CD14-positive monocyte (primary cell): Measurements from ENCODE around the gene MYO1D. TPM values are rescaled to one million over a fixed set of nuclear protein-coding genes. Genes with fewer than 3 reads are reported as not detected.

Source experiments
- DNase-seq, 3 donors: peaks; one replicate each; pipeline ENCODE4 v3.0.0-alpha.2; 2011 to 2022
- H2AFZ ChIP-seq: 2 replicates; pipeline ENCODE4 v1.6.0; 2012; ENCODE audit warnings: mild to moderate bottlenecking, low read depth, low read length, inconsistent platforms; ENCODE audit not compliant: insufficient read depth, poor library complexity, severe bottlenecking
- H3K27ac ChIP-seq, 2 donors: 1 replicate in 1 of 2; 2 replicates in 1 of 2; pipeline ENCODE4 v1.5.1; 2012 to 2013; ENCODE audit warnings: low read length in 2 of 2, control low read depth in 1 of 2, inconsistent platforms in 1 of 2, low read depth in 1 of 2, mild to moderate bottlenecking in 1 of 2
- H3K27me3 ChIP-seq, 2 donors: one replicate each; pipeline versions ENCODE4 v1.6.0 to v1.6.1; 2011 to 2013; ENCODE audit warnings: low read length in 2 of 2; ENCODE audit not compliant: control insufficient read depth in 2 of 2, insufficient read depth in 2 of 2
- H3K36me3 ChIP-seq, 2 donors: replicated peaks in 1 of 2; 1 replicate in 1 of 2; 2 replicates in 1 of 2; pipeline versions ENCODE4 v1.5.1 to v1.6.1; 2012 to 2013; ENCODE audit warnings: low read length in 2 of 2, control low read depth in 1 of 2, inconsistent platforms in 1 of 2, mild to moderate bottlenecking in 1 of 2; ENCODE audit not compliant: insufficient read depth in 2 of 2, control insufficient read depth in 1 of 2
- H3K4me1 ChIP-seq, 2 donors: 1 replicate in 1 of 2; 2 replicates in 1 of 2; pipeline versions ENCODE4 v1.5.1 to v1.6.1; 2012 to 2013; ENCODE audit warnings: low read length in 2 of 2, control low read depth in 1 of 2, inconsistent platforms in 1 of 2, mild to moderate bottlenecking in 1 of 2, moderate library complexity in 1 of 2; ENCODE audit not compliant: insufficient read depth in 2 of 2, control insufficient read depth in 1 of 2
- H3K4me2 ChIP-seq: replicated peaks from 2 replicates; pipeline ENCODE3; 2012; ENCODE audit warnings: low read length, moderate library complexity, mild to moderate bottlenecking; ENCODE audit not compliant: poor library complexity, severe bottlenecking; ENCODE audit errors: extremely low read depth
- H3K4me3 ChIP-seq, 3 experiments: fragments of 200-600 bp in 1 of 3; sonication (generic) in 1 of 3; replicated peaks in 1 of 3; 1 replicate in 2 of 3; 2 replicates in 1 of 3; pipeline ENCODE4 v1.5.1; 2011 to 2013; ENCODE audit warnings: low read length in 3 of 3, mild to moderate bottlenecking in 3 of 3, control low read depth in 2 of 3, low read depth in 2 of 3, inconsistent platforms in 1 of 3, moderate library complexity in 1 of 3
- H3K79me2 ChIP-seq: 2 replicates; pipeline ENCODE4 v1.6.0; 2012; ENCODE audit warnings: mild to moderate bottlenecking, control low read depth, inconsistent platforms, low read length, moderate library complexity; ENCODE audit not compliant: insufficient read depth
- H3K9ac ChIP-seq: 2 replicates; pipeline ENCODE4 v1.6.0; 2017; ENCODE audit warnings: low read length, mild to moderate bottlenecking; ENCODE audit not compliant: insufficient read depth, poor library complexity, severe bottlenecking
- H3K9me3 ChIP-seq, 2 donors: replicated peaks in 1 of 2; 1 replicate in 1 of 2; 2 replicates in 1 of 2; pipeline versions ENCODE4 v1.5.1 to v1.6.1; 2012 to 2013; ENCODE audit warnings: low read length in 2 of 2, control low read depth in 1 of 2; ENCODE audit not compliant: control insufficient read depth in 1 of 2, insufficient read depth in 1 of 2
- H4K20me1 ChIP-seq: 2 replicates; pipeline ENCODE4 v1.6.0; 2012; ENCODE audit warnings: mild to moderate bottlenecking, low read length, control low read depth, moderate library complexity; ENCODE audit not compliant: insufficient read depth
- H3K27ac Mint-ChIP-seq, 7 donors: one replicate each; pipeline ENCODE4 v1.8.0; 2020; ENCODE audit warnings: mild to moderate bottlenecking in 7 of 7, mixed read lengths in 7 of 7, moderate library complexity in 6 of 7, inconsistent platforms in 2 of 7
- H3K27me3 Mint-ChIP-seq, 3 donors: one replicate each; pipeline ENCODE4 v1.8.0; 2021 to 2022; ENCODE audit warnings: low read depth in 3 of 3, mild to moderate bottlenecking in 3 of 3, mixed read lengths in 3 of 3, moderate library complexity in 3 of 3, inconsistent platforms in 1 of 3
- H3K36me3 Mint-ChIP-seq, 2 donors: one replicate each; pipeline ENCODE4 v1.8.0; 2020; ENCODE audit warnings: mixed read lengths in 2 of 2, inconsistent platforms in 1 of 2, mild to moderate bottlenecking in 1 of 2
- H3K4me1 Mint-ChIP-seq: one replicate; pipeline ENCODE4 v1.8.0; 2020; ENCODE audit warnings: mild to moderate bottlenecking, mixed read lengths
- H3K4me3 Mint-ChIP-seq, 2 donors: one replicate each; pipeline ENCODE4 v1.8.0; 2020; ENCODE audit warnings: mild to moderate bottlenecking in 2 of 2, mixed read lengths in 2 of 2, moderate library complexity in 1 of 2
- H3K9me3 Mint-ChIP-seq, 7 donors: one replicate each; pipeline ENCODE4 v1.8.0; 2020 to 2022; ENCODE audit warnings: mixed read lengths in 7 of 7, mild to moderate bottlenecking in 6 of 7, moderate library complexity in 6 of 7, inconsistent platforms in 2 of 7
- CTCF ChIP-seq: fragments of 200-600 bp; IDR thresholded peaks from one replicate; pipeline ENCODE4 v1.8.0; 2022; ENCODE audit warnings: antibody characterized with exemption, mild to moderate bottlenecking
- WGBS: methylation state at CpG from one replicate; pipeline ENCODE4 v1.1.5; 2013; ENCODE audit warnings: missing lambda C conversion rate; ENCODE audit not compliant: insufficient coverage; 5-methylcytosine and 5-hydroxymethylcytosine counted together
- intact Hi-C, 2 donors: fragments of 100-400 bp; cut with micrococcal nuclease; formaldehyde crosslinking; loops; one replicate each; pipeline versions ENCODE4 v1.15.0 to v1.15.1; 2023
- polyA plus RNA-seq, 3 donors: library from polyadenylated mRNA; depleted of rRNA in 1 of 3; unstranded in 2 of 3; stranded (reverse) in 1 of 3; fragments of 300-500 nt in 2 of 3; fragments of >200 nt in 1 of 3; fragmentation: Illumina TruSeq in 2 of 3; gene quantifications; 1 replicate in 2 of 3; 2 replicates in 1 of 3; pipeline ENCODE4 v1.2.3, GENCODE V29; 2012 to 2021

Gene MYO1D
- polyA plus RNA-seq, 3 donors = 0.22 to 0.39 (median 0.26) TPM

- peaks cover 6 to 17% of the 10 kb centered on the region in 2 donors for H3K36me3 Mint-ChIP-seq
- Histone ChIP-seq H3K27me3 (peaks cover 30 to 41% of the 10 kb centered on the region in 2 donors), H3K27ac (no peak overlapping the region), H3K4me1 (peaks cover 15 to 19% of the 10 kb centered on the region in 2 donors), H3K36me3 (no peaks in the 10 kb centered on the region), H4K20me1 (no peaks in the 10 kb centered on the region), H3K79me2 (no peaks in the 10 kb centered on the region), H3K4me3 (no peak overlapping the region), H2AFZ (no peak overlapping the region), H3K9me3 (no peaks in the 10 kb centered on the region), H3K4me2 (no peak overlapping the region), H3K9ac (no peak overlapping the region)
- WGBS = 100% methylated on average over 1 of the region's 9 CpGs
- TF ChIP-seq CTCF = no peak
- no peak for DNase-seq
- peak overlapping the region in 1 of 2 donors; percentile 93 for H3K4me3 Mint-ChIP-seq
- intact Hi-C loops = loop anchor here in 1 of 2 donors (10.0 kb wide), 1 partner anchor 54 kb away; no protein-coding TSS in a partner anchor
- peaks cover 48 to 55% (median 48%) of the 10 kb centered on the region in 3 donors for H3K27me3 Mint-ChIP-seq
- H3K9me3 Mint-ChIP-seq = peaks cover 0 to 21% (median 4%) of the 10 kb centered on the region in 7 donors
- no peak overlapping the region for H3K27ac Mint-ChIP-seq
- H3K4me1 Mint-ChIP-seq = peaks cover 20% of the 10 kb centered on the region
These were observed 356.1 kb downstream of the MYO1D start for GRCh38 chr17:32520737-32521404.

- peak overlapping the region; percentile 61 to 93 for H3K4me3 Mint-ChIP-seq
- 42% methylated on average over 14 of the region's 17 CpGs for WGBS
- peak in 1 of 3 donors; percentile 17 for DNase-seq
- Histone ChIP-seq H4K20me1 (no peaks in the 10 kb centered on the region), H3K9ac (no peak overlapping the region), H3K4me2 (peak overlapping the region; percentile 72), H2AFZ (no peak overlapping the region), H3K27ac (no peak overlapping the region), H3K9me3 (no peaks in the 10 kb centered on the region), H3K79me2 (no peaks in the 10 kb centered on the region), H3K27me3 (peaks cover 30 to 41% of the 10 kb centered on the region in 2 donors), H3K4me1 (peaks cover 15 to 19% of the 10 kb centered on the region in 2 donors), H3K36me3 (no peaks in the 10 kb centered on the region), H3K4me3 (no peak overlapping the region)
- peaks cover 6 to 17% of the 10 kb centered on the region in 2 donors for H3K36me3 Mint-ChIP-seq
- intact Hi-C loops = loop anchor here in 1 of 2 donors (10.0 kb wide), 1 partner anchor 55 kb away; no protein-coding TSS in a partner anchor
- H3K4me1 Mint-ChIP-seq = peaks cover 20% of the 10 kb centered on the region
- no peak for TF ChIP-seq CTCF
- H3K27me3 Mint-ChIP-seq = peaks cover 46 to 53% (median 48%) of the 10 kb centered on the region in 3 donors
- no peak overlapping the region for H3K27ac Mint-ChIP-seq
- H3K9me3 Mint-ChIP-seq = peaks cover 0 to 21% (median 4%) of the 10 kb centered on the region in 7 donors
These were observed 356.7 kb downstream of the MYO1D start for GRCh38 chr17:32520104-32520701.
